Islet precursor cell (in vitro differentiated cells): Measurements from ENCODE around the gene ABI3BP.

ENCODE experiments used
- DNase-seq: peaks from one replicate; pipeline ENCODE4 v3.0.0-alpha.2; 2018

The ABI3BP gene

GRCh38 chr3:100830931-100831330 lies 162.3 kb downstream of the ABI3BP start:
- no peak for DNase-seq

- DNase-seq: no peak
These were observed 167.6 kb downstream of the ABI3BP start for GRCh38 chr3:100825574-100825973.

GRCh38 chr3:100815583-100815982 lies 177.6 kb downstream of the ABI3BP start:
- DNase-seq: no peak

GRCh38 chr3:100813828-100814227 lies 179.4 kb downstream of the ABI3BP start:
- no peak for DNase-seq

- no peak for DNase-seq
These were observed 181.3 kb downstream of the ABI3BP start for GRCh38 chr3:100811779-100812507.

GRCh38 chr3:100810671-100811070 lies 182.6 kb downstream of the ABI3BP start:
- no peak for DNase-seq

GRCh38 chr3:100804631-100805030 lies 188.6 kb downstream of the ABI3BP start:
- no peak for DNase-seq

GRCh38 chr3:100803711-100804110 lies 189.5 kb downstream of the ABI3BP start:
- DNase-seq: no peak

- no peak for DNase-seq
These were observed 191.1 kb downstream of the ABI3BP start for GRCh38 chr3:100802126-100802525.

- no peak for DNase-seq
These were observed 195.2 kb downstream of the ABI3BP start for GRCh38 chr3:100798012-100798411.

- no peak for DNase-seq
These were observed 196.7 kb downstream of the ABI3BP start for GRCh38 chr3:100796556-100796955.

- DNase-seq: no peak
These were observed 203.6 kb downstream of the ABI3BP start for GRCh38 chr3:100789579-100789978.

- DNase-seq: no peak
These were observed 209.6 kb downstream of the ABI3BP start for GRCh38 chr3:100783619-100784018.

GRCh38 chr3:100782906-100783305 lies 210.3 kb downstream of the ABI3BP start:
- DNase-seq: no peak

- DNase-seq: no peak
These were observed 210.9 kb downstream of the ABI3BP start for GRCh38 chr3:100782348-100782747.

- DNase-seq: no peak
These were observed 211.9 kb downstream of the ABI3BP start for GRCh38 chr3:100781301-100781700.

- DNase-seq: no peak
These were observed 213.1 kb downstream of the ABI3BP start for GRCh38 chr3:100780071-100780622.

GRCh38 chr3:100779480-100779879 lies 213.7 kb downstream of the ABI3BP start:
- no peak for DNase-seq

- DNase-seq: no peak
These were observed 215.9 kb downstream of the ABI3BP start for GRCh38 chr3:100777271-100777670.

- DNase-seq: no peak
These were observed 216.5 kb downstream of the ABI3BP start for GRCh38 chr3:100776746-100777145.

GRCh38 chr3:100776097-100776729 lies 217.0 kb downstream of the ABI3BP start:
- no peak for DNase-seq

- no peak for DNase-seq
These were observed 217.6 kb downstream of the ABI3BP start for GRCh38 chr3:100775669-100776068.

GRCh38 chr3:100775226-100775625 lies 218.0 kb downstream of the ABI3BP start:
- no peak for DNase-seq

- no peak for DNase-seq
These were observed 223.5 kb downstream of the ABI3BP start for GRCh38 chr3:100769693-100770092.
